Activated CD8-positive, alpha-beta T cell treated with anti-CD3 and anti-CD28 coated beads for 36 hours (primary cell): Measurements from ENCODE around the gene CDY2A. TPM values are rescaled to one million over a fixed set of nuclear protein-coding genes. Genes with fewer than 3 reads are reported as not detected.
"Not testable (repeated sequence)": the region's sequence is repeated elsewhere in the genome, so short reads cannot be mapped to it uniquely, and the experiment has no call there.

Source experiments
- ATAC-seq: fragments of 200-7000 bp; cut with Tn5 transposase; one replicate; pipeline ENCODE4 v1.10.0; 2021; ENCODE audit warnings: mild to moderate bottlenecking, moderate library complexity
- CTCF ChIA-PET: fragments of 350-600 bp; sonication (Branson Sonifier 250); formaldehyde crosslinking; loops from one replicate; lab custom pipeline; 2021; ENCODE audit warnings: antibody characterized with exemption; lab: Charles Lee
- POLR2A ChIA-PET: fragments of 350-600 bp; sonication (Branson Sonifier 250); formaldehyde crosslinking; loops from one replicate; lab custom pipeline; 2021; ENCODE audit warnings: antibody characterized with exemption; lab: Charles Lee
- DNase-seq: peaks from one replicate; pipeline ENCODE4 v3.0.0-alpha.2; 2020
- H3K27ac Mint-ChIP-seq: one replicate; pipeline ENCODE4 v1.8.0; 2021; ENCODE audit warnings: mild to moderate bottlenecking, mixed read lengths
- H3K27me3 Mint-ChIP-seq: one replicate; pipeline ENCODE4 v1.8.0; 2021; ENCODE audit warnings: mixed read lengths
- H3K36me3 Mint-ChIP-seq: one replicate; pipeline ENCODE4 v1.8.0; 2021; ENCODE audit warnings: low read depth, mixed read lengths
- H3K4me1 Mint-ChIP-seq: one replicate; pipeline ENCODE4 v1.8.0; 2021; ENCODE audit warnings: low read depth, mixed read lengths
- H3K4me3 Mint-ChIP-seq: one replicate; pipeline ENCODE4 v1.8.0; 2021; ENCODE audit warnings: mild to moderate bottlenecking, moderate library complexity, mixed read lengths
- H3K9me3 Mint-ChIP-seq: one replicate; pipeline ENCODE4 v1.8.0; 2021; ENCODE audit warnings: mixed read lengths
- intact Hi-C: fragments of 100-400 bp; cut with micrococcal nuclease; formaldehyde crosslinking; loops from one replicate; pipeline ENCODE4 v1.10.0; 2022
- total RNA-seq, 2 experiments: library from RNA; stranded (reverse); gene quantifications; one replicate each; pipeline ENCODE4 v1.2.3, GENCODE V29; 2021

CDY2A gene
- total RNA-seq = not detected

GRCh38 chrY:18025487-18025886 is at the start of gene CDY2A:
TSS of gene CDY2A (plus strand) at chrY:18025787. CDS start at chrY:18026115, 328 bp downstream.
- H3K27me3 Mint-ChIP-seq, ATAC-seq, H3K4me1 Mint-ChIP-seq, DNase-seq, H3K9me3 Mint-ChIP-seq, H3K27ac Mint-ChIP-seq, H3K36me3 Mint-ChIP-seq, H3K4me3 Mint-ChIP-seq, POLR2A ChIA-PET, intact Hi-C loops, CTCF ChIA-PET: not testable (repeated sequence)

GRCh38 chrY:17997586-17997985 is 28.0 kb upstream of the CDY2A start:
- H3K36me3 Mint-ChIP-seq, H3K4me3 Mint-ChIP-seq, H3K9me3 Mint-ChIP-seq, H3K27me3 Mint-ChIP-seq, POLR2A ChIA-PET, H3K27ac Mint-ChIP-seq, CTCF ChIA-PET, H3K4me1 Mint-ChIP-seq, DNase-seq, ATAC-seq, intact Hi-C loops: not testable (repeated sequence)

GRCh38 chrY:17998266-17998665 is 27.3 kb upstream of the CDY2A start:
- H3K36me3 Mint-ChIP-seq, DNase-seq, H3K9me3 Mint-ChIP-seq, H3K4me3 Mint-ChIP-seq, CTCF ChIA-PET, H3K27me3 Mint-ChIP-seq, intact Hi-C loops, ATAC-seq, H3K4me1 Mint-ChIP-seq, POLR2A ChIA-PET, H3K27ac Mint-ChIP-seq: not testable (repeated sequence)

- H3K4me1 Mint-ChIP-seq, DNase-seq, ATAC-seq, CTCF ChIA-PET, H3K36me3 Mint-ChIP-seq, H3K27me3 Mint-ChIP-seq, intact Hi-C loops, H3K4me3 Mint-ChIP-seq, H3K9me3 Mint-ChIP-seq, H3K27ac Mint-ChIP-seq, POLR2A ChIA-PET: not testable (repeated sequence)
These were observed 1.7 kb upstream of the CDY2A start for GRCh38 chrY:18023897-18024296.

GRCh38 chrY:18028845-18029244 is 3.3 kb downstream of the CDY2A start:
- H3K27ac Mint-ChIP-seq, intact Hi-C loops, H3K27me3 Mint-ChIP-seq, H3K4me3 Mint-ChIP-seq, H3K36me3 Mint-ChIP-seq, H3K9me3 Mint-ChIP-seq, H3K4me1 Mint-ChIP-seq, CTCF ChIA-PET, ATAC-seq, DNase-seq, POLR2A ChIA-PET: not testable (repeated sequence)

- H3K9me3 Mint-ChIP-seq, CTCF ChIA-PET, POLR2A ChIA-PET, H3K27me3 Mint-ChIP-seq, H3K36me3 Mint-ChIP-seq, intact Hi-C loops, ATAC-seq, H3K4me1 Mint-ChIP-seq, H3K4me3 Mint-ChIP-seq, H3K27ac Mint-ChIP-seq, DNase-seq: not testable (repeated sequence)
These were observed 4.6 kb downstream of the CDY2A start for GRCh38 chrY:18030178-18030577.

- POLR2A ChIA-PET, CTCF ChIA-PET, H3K36me3 Mint-ChIP-seq, H3K4me3 Mint-ChIP-seq, H3K27me3 Mint-ChIP-seq, H3K4me1 Mint-ChIP-seq, intact Hi-C loops, H3K9me3 Mint-ChIP-seq, DNase-seq, ATAC-seq, H3K27ac Mint-ChIP-seq: not testable (repeated sequence)
These were observed 8.7 kb downstream of the CDY2A start for GRCh38 chrY:18034100-18034814.

GRCh38 chrY:18034864-18035263 is 9.3 kb downstream of the CDY2A start:
- ATAC-seq, CTCF ChIA-PET, DNase-seq, H3K4me1 Mint-ChIP-seq, H3K27me3 Mint-ChIP-seq, intact Hi-C loops, H3K27ac Mint-ChIP-seq, H3K36me3 Mint-ChIP-seq, H3K4me3 Mint-ChIP-seq, POLR2A ChIA-PET, H3K9me3 Mint-ChIP-seq: not testable (repeated sequence)

GRCh38 chrY:18044990-18045389 is 19.4 kb downstream of the CDY2A start:
- CTCF ChIA-PET, H3K4me3 Mint-ChIP-seq, H3K4me1 Mint-ChIP-seq, H3K9me3 Mint-ChIP-seq, intact Hi-C loops, POLR2A ChIA-PET, ATAC-seq, H3K27me3 Mint-ChIP-seq, DNase-seq, H3K36me3 Mint-ChIP-seq, H3K27ac Mint-ChIP-seq: not testable (repeated sequence)

- H3K4me1 Mint-ChIP-seq, POLR2A ChIA-PET, H3K27ac Mint-ChIP-seq, intact Hi-C loops, H3K9me3 Mint-ChIP-seq, DNase-seq, ATAC-seq, H3K36me3 Mint-ChIP-seq, H3K27me3 Mint-ChIP-seq, H3K4me3 Mint-ChIP-seq, CTCF ChIA-PET: not testable (repeated sequence)
These were observed 22.8 kb downstream of the CDY2A start for GRCh38 chrY:18048149-18049040.

GRCh38 chrY:18049061-18049460 is 23.5 kb downstream of the CDY2A start:
- H3K36me3 Mint-ChIP-seq, H3K27ac Mint-ChIP-seq, POLR2A ChIA-PET, ATAC-seq, DNase-seq, H3K4me3 Mint-ChIP-seq, H3K4me1 Mint-ChIP-seq, intact Hi-C loops, H3K9me3 Mint-ChIP-seq, H3K27me3 Mint-ChIP-seq, CTCF ChIA-PET: not testable (repeated sequence)

- intact Hi-C loops, H3K9me3 Mint-ChIP-seq, H3K4me3 Mint-ChIP-seq, H3K27me3 Mint-ChIP-seq, DNase-seq, POLR2A ChIA-PET, H3K36me3 Mint-ChIP-seq, ATAC-seq, H3K27ac Mint-ChIP-seq, H3K4me1 Mint-ChIP-seq, CTCF ChIA-PET: not testable (repeated sequence)
These were observed 30.9 kb downstream of the CDY2A start for GRCh38 chrY:18056473-18056872.
